Stomach (tissue), 9 donors: ENCODE data around the gene TOMM34. TPM values are rescaled to one million over a fixed set of nuclear protein-coding genes. Genes with fewer than 3 reads are reported as not detected.

Source experiments
- DNase-seq, 2 donors: peaks; one replicate each; pipeline versions ENCODE4 v3.0.0 to v3.0.0-alpha.2; 2013 to 2019
- H3K27ac ChIP-seq, 5 donors: fragments of 200-600 bp in 4 of 5; sonication (generic) in 4 of 5; one replicate each; pipeline ENCODE4 v1.5.1; 2013 to 2019; ENCODE audit warnings: mild to moderate bottlenecking in 1 of 5, moderate library complexity in 1 of 5
- H3K27me3 ChIP-seq, 3 donors: fragments of 200-600 bp; sonication (generic); one replicate each; pipeline ENCODE4 v1.5.1; 2017 to 2019; ENCODE audit warnings: mixed run types in 1 of 3
- H3K36me3 ChIP-seq, 4 donors: fragments of 200-600 bp; sonication (generic); 1 replicate in 3 of 4; 2 replicates in 1 of 4; pipeline ENCODE4 v1.5.1; 2016 to 2019
- H3K4me1 ChIP-seq, 4 donors: fragments of 200-600 bp; sonication (generic); one replicate each; pipeline ENCODE4 v1.5.1; 2016 to 2019
- H3K4me3 ChIP-seq, 4 donors: fragments of 200-600 bp; sonication (generic) in 3 of 4; one replicate each; pipeline ENCODE4 v1.5.1; 2016 to 2019; ENCODE audit warnings: mild to moderate bottlenecking in 1 of 4
- H3K9me3 ChIP-seq, 4 donors: fragments of 200-600 bp; sonication (generic); one replicate each; pipeline ENCODE4 v1.5.1; 2016 to 2019
- EP300 ChIP-seq: sonication (generic); formaldehyde crosslinking; IDR thresholded peaks from one replicate; pipeline ENCODE4 v1.6.1; 2017; ENCODE audit warnings: antibody characterized with exemption
- POLR2A ChIP-seq, 4 donors: fragments of 450-650 bp; IDR thresholded peaks; one replicate each; pipeline ENCODE4 v1.6.1; 2016; ENCODE audit warnings: antibody characterized with exemption in 4 of 4, control low read depth in 2 of 4, mild to moderate bottlenecking in 1 of 4, moderate library complexity in 1 of 4
- POLR2AphosphoS5 ChIP-seq, 3 donors: sonication (generic); formaldehyde crosslinking; IDR thresholded peaks; one replicate each; pipeline ENCODE4 v1.6.1; 2016; ENCODE audit warnings: antibody characterized with exemption in 3 of 3
- WGBS, 5 donors: extraction: QIAGEN DNeasy Blood & Tissue Kit in 3 of 5; methylation state at CpG; one replicate each; pipeline versions ENCODE4 v1.1.5 to v1.1.7; 2013 to 2018; 5-methylcytosine and 5-hydroxymethylcytosine counted together
- intact Hi-C: fragments of 100-400 bp; cut with DNase I; formaldehyde crosslinking; loops from one replicate; pipeline ENCODE4 v1.15.1; 2023; ENCODE audit warnings: low total_unique reads
- polyA plus RNA-seq, 3 donors: library from polyadenylated mRNA; stranded (reverse); fragments of 200-250 nt; gene quantifications; one replicate each; pipeline ENCODE4 v1.2.3, GENCODE V29; 2013
- total RNA-seq, 5 donors: library from RNA; depleted of rRNA; stranded (reverse); fragments of >200 nt; gene quantifications; one replicate each; pipeline versions ENCODE4 v1.1.0 to v1.2.3, GENCODE V29; 2014 to 2016
- TF ChIP-seq, protein P1 (sequence below), 7 experiments: fragments of 450-650 bp in 4 of 7; fragments of 200-600 bp in 3 of 7; sonication (generic) in 3 of 7; IDR thresholded peaks; one replicate each; pipeline ENCODE4 v1.5.1; 2016 to 2019; ENCODE audit warnings: antibody characterized with exemption in 7 of 7, control low read depth in 2 of 7, mild to moderate bottlenecking in 1 of 7
- donor health status: healthy with polysubstance abuse.
- donor health status: Bipolar disorder and iron deficiency.
- donor health status: healthy.

TOMM34 gene
- total and polyA plus RNA-seq, 8 donors, result 1.7 to 15.7 (median 9.7) TPM

DNA sequence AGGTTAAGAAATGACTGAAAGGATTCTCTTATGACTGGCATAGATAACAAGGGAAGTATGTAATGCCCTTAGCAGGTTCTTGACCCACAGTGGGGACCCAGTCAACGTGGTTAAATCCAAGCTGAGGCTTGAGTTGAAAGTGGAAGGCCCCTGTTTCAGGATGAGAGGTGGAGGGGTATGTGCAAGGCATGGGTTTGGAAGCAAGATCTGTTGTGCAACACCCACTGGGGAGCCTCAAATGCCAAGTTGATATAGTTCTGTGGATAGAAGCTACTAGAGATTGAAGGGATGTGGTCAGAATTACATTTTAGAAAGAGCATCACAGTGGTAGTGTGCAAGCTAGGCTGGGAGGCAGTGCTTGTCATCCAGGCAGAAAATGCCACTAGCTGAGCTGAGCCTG is 45.3 kb downstream of the TOMM34 start:
- intact Hi-C loops, result no loop called here
- Histone ChIP-seq H3K4me3 (no peak overlapping the region), H3K36me3 (peaks cover 0 to 48% (median 26%) of the 10 kb centered on the region in 4 donors), H3K9me3 (no peaks in the 10 kb centered on the region), H3K27me3 (no peaks in the 10 kb centered on the region), H3K27ac (no peak overlapping the region), H3K4me1 (peaks cover 0 to 17% (median 14%) of the 10 kb centered on the region in 4 donors)
- WGBS, 5 donors, result 63 to 79% (median 73%) methylated on average over 1 of the region's 1 CpG
- TF ChIP-seq POLR2A (IDR thresholded peaks at IDR 0.05), result no peak
- no peak for TF ChIP-seq EP300
- TF ChIP-seq POLR2AphosphoS5 (IDR thresholded peaks at IDR 0.05), result no peak
- TF ChIP-seq, protein P1, sequence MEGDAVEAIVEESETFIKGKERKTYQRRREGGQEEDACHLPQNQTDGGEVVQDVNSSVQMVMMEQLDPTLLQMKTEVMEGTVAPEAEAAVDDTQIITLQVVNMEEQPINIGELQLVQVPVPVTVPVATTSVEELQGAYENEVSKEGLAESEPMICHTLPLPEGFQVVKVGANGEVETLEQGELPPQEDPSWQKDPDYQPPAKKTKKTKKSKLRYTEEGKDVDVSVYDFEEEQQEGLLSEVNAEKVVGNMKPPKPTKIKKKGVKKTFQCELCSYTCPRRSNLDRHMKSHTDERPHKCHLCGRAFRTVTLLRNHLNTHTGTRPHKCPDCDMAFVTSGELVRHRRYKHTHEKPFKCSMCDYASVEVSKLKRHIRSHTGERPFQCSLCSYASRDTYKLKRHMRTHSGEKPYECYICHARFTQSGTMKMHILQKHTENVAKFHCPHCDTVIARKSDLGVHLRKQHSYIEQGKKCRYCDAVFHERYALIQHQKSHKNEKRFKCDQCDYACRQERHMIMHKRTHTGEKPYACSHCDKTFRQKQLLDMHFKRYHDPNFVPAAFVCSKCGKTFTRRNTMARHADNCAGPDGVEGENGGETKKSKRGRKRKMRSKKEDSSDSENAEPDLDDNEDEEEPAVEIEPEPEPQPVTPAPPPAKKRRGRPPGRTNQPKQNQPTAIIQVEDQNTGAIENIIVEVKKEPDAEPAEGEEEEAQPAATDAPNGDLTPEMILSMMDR (IDR thresholded peaks at IDR 0.05), result no peak
- DNase-seq, result no peak

DNA sequence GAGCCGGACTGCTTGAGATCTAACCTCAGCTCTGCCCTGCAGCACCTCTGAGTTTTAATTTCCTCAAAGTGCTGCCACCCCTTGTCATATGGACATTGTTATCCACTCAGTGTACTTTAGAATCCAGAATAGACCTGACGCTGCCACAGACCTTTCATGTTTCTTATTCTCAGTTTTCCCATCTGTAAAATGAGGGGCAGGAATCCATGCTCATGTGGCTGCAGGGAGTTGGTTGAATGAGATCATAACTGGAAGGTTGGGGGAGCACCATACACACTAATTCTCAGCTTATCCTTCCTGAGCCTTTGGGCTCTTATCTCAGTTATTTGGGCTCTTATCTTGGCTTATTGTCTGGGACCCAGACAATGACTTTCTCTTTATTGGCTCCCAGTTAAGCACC is 48.0 kb downstream of the TOMM34 start:
- 72 to 89% (median 78%) methylated on average over 2 of the region's 2 CpGs for whole genome bisulfite sequencing, 5 donors
- TF ChIP-seq, protein P1 (IDR thresholded peaks at IDR 0.05), result no peak
- no peak for TF ChIP-seq POLR2AphosphoS5 (IDR thresholded peaks at IDR 0.05)
- TF ChIP-seq EP300, result no peak
- no peak for TF ChIP-seq POLR2A (IDR thresholded peaks at IDR 0.05)
- no peaks in the 10 kb centered on the region for H3K9me3 ChIP-seq
- H3K4me3 ChIP-seq, result no peak overlapping the region
- intact Hi-C loops, result no loop called here
- no peak for DNase-seq
- no peak overlapping the region for H3K27ac ChIP-seq
- H3K27me3 ChIP-seq, result no peaks in the 10 kb centered on the region
- peaks cover 5 to 30% (median 23%) of the 10 kb centered on the region in 4 donors for H3K4me1 ChIP-seq
- H3K36me3 ChIP-seq, result peaks cover 6 to 48% (median 37%) of the 10 kb centered on the region in 4 donors

DNA sequence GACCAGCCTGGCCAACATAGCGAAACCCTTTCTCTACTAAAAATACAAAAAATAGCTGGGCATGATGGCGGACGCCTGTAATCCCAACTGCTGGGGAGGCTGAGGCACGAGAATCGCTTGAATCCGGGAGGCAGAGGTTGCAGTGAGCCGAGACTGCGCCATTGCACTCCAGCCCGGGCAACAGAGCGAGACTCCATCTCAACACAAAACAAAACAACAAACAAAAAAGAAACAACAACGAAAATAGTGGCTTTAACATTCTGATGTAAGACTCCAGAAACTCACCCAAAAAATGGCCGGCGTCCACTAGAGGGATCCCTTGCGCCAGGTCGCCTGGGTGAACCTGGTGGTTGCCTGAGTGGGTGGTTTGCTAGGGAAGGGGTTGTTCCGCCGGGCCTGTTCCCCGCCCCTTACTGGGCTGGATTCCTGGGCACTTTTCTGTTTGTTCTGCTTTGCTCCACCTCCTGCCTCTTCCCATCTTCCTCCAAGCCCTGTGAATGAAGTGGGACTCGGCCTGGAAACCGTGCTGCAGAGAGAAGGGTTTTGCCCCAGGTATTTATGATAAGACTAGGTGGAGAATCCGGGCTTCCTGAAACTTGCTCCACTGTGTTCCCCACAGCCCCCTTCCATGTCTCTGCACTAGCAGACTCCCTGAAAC is 48.8 kb downstream of the TOMM34 start:
- intact Hi-C loops, result no loop called here

DNA sequence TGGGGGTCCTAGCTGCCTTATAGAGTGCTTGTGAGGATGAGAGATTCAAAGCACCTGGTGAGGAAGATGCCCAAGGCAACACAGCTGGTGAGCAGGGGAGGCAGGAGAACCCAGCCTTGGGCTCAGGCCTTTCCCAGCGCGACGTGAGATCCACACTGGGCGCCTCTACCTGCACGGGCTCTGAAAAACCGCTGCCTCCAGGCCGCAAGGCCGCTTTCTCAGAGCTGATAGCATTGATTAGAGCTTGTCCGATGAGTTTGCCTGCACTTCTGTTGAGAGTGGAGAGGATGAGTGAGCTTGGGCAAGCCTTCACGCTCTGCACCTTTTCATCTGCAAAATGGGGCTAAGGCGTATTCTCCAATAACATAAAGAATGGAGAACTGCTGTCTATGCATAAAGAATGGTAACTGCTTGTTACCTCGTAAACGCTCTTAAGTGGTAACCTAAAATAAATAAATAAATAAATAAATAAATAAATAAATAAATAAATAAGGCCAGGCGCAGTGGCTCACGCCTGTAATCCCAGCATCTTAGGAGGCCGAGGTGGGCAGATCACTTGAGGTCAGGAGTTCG is 49.4 kb downstream of the TOMM34 start:
- Histone ChIP-seq H3K27me3 (no peaks in the 10 kb centered on the region), H3K4me1 (peaks cover 5 to 30% (median 23%) of the 10 kb centered on the region in 4 donors), H3K9me3 (no peaks in the 10 kb centered on the region), H3K4me3 (peak overlapping the region; percentile 59 to 84 (median 68)), H3K27ac (no peak overlapping the region), H3K36me3 (peaks cover 14 to 49% (median 41%) of the 10 kb centered on the region in 4 donors)
- no peak for DNase-seq
- TF ChIP-seq EP300 (no peak), POLR2A (IDR thresholded peaks at IDR 0.05) (no peak), POLR2AphosphoS5 (IDR thresholded peaks at IDR 0.05) (no peak)
- TF ChIP-seq, protein P1 (IDR thresholded peaks at IDR 0.05), result no peak
- intact Hi-C loops, result no loop called here
- WGBS, 5 donors, result 58 to 68% (median 67%) methylated on average over 17 of the region's 17 CpGs

More for the DNA sequence above, 48.8 kb downstream of the TOMM34 start:
- no peaks in the 10 kb centered on the region for H3K9me3 ChIP-seq
- H3K27ac ChIP-seq, result no peak overlapping the region
- no peaks in the 10 kb centered on the region for H3K27me3 ChIP-seq
- peaks cover 12 to 49% (median 38%) of the 10 kb centered on the region in 4 donors for H3K36me3 ChIP-seq
- TF ChIP-seq POLR2A (IDR thresholded peaks at IDR 0.05), result no peak
- TF ChIP-seq, protein P1 (IDR thresholded peaks at IDR 0.05), result peak in 4 of 7 experiments; percentile 7 to 44 (median 20)
- no peak for TF ChIP-seq EP300
- peak in 1 of 3 donors; percentile 61 for TF ChIP-seq POLR2AphosphoS5 (IDR thresholded peaks at IDR 0.05)
- 50 to 61% (median 52%) methylated on average over 18 to 21 of the region's 21 CpGs for WGBS, 5 donors
- H3K4me1 ChIP-seq, result peaks cover 5 to 30% (median 23%) of the 10 kb centered on the region in 4 donors
- DNase-seq, result peak; percentile 67 to 77
- H3K4me3 ChIP-seq, result no peak overlapping the region
